DMS53 treated with DMSO at 0.1 percent for 48 hours (cell line): ENCODE results near the gene TNFAIP6.

ENCODE experiments used
- DNase-seq: peaks from one replicate; lab custom pipeline; 2025; ENCODE audit not compliant: unreplicated experiment; lab: John Stamatoyannopoulos, UW

Gene TNFAIP6

DNA sequence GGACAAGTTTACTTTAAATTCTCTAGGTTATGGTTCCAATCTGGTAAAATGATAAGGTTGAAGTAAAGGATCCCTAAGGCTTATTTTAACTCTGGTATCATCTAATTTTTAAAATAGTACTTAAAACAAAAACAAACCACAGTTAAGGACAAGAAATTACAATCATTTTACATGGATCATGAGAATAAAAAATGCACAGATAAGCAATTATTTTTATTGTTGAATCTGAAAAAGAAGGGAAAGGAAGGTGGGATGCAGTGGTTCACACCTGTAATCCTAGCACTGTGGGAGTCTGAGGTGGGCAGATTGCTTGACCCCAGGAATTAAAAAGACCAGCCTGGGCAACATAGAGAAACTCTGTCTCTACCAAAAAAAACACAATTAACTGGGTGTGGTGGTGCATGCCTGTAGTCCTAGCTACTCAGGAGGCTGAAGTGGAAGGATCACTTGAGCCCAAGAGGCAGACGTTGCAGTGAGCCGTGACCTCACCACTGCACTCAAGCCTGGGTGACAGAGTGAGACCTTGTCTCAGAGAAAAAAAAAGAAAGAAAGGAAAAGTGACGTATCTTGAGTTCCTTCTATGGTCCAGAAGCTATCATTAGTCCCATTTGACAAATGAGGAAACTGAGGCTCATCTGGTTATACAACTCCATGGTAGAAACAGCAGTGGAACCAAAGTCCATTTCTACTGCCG, 2.5 kb downstream of the TNFAIP6 start:
- no peak for DNase-seq

DNA sequence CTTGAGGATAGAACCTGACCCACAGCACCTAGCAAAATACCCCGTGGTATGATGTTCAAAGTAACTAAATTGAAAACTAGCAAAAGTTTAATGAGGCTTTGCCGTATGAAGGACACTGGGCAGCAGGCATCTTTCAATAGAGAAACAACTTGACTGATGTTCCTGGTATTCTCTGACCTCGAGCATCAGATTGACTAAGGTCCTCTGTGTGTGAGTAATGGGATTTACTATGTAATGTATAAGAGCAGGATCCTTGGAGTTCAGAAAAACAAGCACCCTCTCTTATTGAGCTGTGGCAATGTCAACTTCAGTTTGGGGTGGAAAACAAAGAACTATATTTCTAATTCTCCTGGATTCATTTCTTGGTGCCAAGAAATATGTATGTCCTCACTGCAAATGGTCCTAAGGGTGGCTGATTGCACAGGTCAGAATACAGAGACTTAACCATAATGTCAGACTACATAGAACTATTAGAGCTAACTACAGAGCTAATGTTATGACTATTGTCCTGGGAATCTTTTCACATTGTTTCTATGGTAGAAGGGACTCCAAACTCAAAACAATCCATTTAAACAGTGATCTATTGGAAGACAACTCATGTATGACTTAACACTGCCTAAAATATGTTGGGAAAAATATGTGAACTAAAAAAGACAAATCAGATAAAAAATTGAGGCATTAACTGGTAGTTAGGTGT, 4.4 kb downstream of the TNFAIP6 start:
- DNase-seq: no peak

DNA sequence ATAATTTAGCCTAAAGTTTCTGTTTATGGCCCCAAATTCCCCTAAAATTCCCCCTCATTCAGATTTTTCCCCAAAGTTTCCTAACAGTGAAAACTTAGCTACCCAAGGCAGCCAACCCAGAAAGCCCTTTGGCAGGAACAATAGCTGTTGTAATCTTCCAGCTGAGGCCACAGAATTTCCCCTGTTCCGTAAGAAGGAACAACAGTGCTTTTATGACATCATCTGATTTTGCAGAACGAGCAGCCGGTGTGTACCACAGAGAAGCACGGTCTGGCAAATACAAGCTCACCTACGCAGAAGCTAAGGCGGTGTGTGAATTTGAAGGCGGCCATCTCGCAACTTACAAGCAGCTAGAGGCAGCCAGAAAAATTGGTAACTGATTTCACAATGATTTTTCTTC, 6.3 kb downstream of the TNFAIP6 start:
- no peak for DNase-seq

DNA sequence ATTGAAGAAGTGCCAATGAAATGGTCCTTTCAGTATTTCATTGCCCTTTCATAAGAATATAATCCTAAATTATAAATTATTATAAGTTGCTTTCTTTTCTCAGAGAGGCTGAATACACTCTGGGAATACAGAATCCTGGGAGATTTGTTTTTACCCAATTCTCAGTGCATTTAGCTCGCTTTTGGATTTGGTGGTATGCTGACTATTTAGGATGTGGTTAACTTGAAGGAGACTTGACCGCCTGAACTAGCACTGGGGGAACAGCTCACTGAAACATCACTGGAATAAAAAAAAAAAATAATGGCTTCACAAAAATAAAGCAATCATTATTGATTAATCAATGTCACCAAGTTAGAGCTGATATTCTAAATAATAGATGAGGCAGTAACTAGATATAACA, 10.2 kb downstream of the TNFAIP6 start:
- DNase-seq: no peak

DNA sequence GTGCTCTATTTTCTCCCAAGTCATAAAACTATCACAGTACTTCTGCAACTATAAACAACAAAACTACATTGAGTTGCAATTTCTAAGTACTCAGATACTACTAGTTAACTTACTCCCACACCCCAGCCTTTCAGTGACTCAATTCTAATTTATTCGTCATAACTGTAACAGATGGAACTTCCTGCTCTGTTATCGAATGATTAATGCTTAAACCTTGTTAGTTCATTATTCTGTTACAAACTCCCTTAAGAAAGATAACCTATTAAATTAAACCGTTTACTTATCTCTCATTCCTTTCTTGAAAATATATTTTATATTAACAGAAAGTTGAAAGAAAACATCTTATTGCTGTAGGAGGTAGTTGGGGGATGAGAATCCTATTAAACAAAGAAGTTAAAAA, 17.0 kb downstream of the TNFAIP6 start:
- no peak for DNase-seq

DNA sequence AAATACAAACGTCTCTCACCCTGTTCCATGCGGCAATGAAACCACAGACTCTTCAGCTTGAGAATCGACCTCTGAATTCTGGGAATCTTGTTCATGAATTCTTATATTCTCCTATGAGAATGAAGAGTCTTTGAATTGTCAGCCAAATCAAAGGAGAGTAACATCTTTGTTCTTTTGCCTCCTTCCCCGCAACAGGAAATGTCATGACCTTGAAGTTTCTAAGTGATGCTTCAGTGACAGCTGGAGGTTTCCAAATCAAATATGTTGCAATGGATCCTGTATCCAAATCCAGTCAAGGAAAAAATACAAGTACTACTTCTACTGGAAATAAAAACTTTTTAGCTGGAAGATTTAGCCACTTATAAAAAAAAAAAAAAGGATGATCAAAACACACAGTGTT, 21.8 kb downstream of the TNFAIP6 start:
- DNase-seq: no peak

DNA sequence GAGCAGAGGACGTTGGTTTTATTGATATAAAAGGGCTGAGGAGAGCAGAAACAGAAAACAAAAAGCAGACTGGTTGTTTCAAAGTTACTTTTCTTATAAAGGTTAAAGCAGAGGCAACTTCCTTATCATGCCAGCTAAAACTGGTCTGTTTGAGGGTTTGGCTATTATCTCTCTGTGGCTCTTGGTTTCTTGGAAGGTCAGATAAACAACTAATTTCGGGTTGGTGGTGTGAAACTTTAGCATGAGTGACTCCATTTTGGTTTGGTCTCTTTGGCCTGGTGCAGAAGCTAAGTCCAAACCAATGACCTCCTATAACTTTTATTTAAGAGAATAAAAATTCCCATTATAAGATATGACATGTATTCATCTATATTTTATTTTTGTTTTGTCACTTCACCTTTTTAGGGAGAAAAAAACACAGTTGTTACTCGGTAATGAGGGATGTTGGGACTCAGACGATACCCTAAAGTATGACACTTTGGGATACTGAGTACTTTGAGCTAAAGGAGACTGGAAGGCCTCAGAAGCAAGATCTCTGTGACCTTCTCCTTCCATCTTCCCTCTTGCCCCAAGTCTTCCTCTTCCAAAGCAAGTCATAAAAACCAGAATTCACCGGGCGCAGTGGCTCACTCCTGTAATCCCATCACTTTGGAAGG, 23.3 kb downstream of the TNFAIP6 start:
- DNase-seq: no peak

DNA sequence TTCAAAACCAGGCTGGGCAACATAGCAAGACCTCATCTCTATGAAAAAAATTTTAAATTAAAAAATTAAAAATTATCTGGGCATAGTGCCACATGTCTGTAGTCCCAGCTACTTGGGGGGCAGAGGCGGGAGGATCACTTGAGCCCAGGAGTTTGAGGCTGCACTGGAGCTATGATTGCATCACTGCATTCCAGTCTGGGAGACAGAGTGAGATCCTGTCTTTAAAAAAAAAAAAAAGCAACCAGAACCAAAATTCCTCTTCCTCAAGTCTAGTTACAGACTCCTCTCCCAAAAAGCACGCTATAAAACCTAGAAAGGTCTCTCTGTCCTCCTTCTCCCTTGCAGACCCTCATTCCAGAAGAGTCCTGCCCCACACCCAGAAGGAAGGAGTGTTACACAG, 23.9 kb downstream of the TNFAIP6 start:
- no peak for DNase-seq

DNA sequence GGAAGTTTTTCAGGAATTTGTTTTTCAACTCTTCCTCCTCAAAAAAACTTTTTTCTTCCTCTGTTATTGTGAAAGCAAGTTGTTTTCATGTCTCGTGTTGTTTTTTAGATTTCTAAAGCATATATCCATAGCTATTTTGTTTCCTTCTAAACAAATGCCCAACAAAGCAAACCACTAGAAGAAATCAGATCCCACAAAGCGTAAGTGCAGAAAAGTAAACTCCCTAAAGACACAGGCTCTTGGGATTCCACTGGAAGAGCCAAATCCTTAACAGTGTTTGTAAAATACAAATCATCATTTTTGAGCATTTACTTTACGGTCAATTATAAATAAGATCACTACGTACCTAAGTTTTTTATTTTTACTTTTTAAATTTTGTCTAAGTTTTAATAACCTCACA, 30.6 kb downstream of the TNFAIP6 start:
- no peak for DNase-seq

DNA sequence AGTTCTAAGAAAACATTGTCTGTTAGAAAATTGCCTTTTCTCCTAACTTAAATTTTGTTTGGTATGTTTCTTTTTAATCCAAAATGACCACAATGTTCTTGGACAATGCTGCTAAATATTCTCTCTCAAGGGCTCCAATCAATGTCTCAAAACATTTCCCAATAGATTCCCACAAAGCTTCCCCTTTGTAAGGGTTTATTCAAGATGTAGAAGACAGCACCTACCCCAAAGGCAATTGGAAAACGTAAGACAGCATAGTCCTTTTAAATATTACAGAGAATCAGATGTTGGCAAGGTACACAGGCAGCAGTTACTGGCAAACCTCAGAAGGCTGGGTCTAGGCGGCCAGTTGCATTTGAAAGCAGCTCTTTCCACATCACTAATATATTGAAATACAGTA, 34.0 kb downstream of the TNFAIP6 start:
- no peak for DNase-seq

DNA sequence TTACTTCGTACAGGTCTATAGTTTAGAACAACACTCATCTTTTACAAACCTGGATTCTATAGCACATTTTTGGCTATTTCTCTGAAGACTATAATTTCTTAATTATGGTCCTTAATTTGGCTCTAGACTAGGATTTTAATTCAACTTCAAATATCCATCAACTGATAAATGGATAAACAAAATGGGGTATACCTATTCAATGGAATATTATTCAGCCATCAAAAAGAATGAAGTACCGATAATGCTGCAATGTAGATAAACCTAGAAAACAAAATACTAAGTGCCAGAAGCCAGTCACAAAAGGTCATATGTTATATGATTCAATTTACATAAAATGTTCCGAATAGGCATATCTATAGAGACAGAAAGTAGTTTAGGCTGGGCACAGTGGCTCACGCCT, 37.1 kb downstream of the TNFAIP6 start:
- no peak for DNase-seq

DNA sequence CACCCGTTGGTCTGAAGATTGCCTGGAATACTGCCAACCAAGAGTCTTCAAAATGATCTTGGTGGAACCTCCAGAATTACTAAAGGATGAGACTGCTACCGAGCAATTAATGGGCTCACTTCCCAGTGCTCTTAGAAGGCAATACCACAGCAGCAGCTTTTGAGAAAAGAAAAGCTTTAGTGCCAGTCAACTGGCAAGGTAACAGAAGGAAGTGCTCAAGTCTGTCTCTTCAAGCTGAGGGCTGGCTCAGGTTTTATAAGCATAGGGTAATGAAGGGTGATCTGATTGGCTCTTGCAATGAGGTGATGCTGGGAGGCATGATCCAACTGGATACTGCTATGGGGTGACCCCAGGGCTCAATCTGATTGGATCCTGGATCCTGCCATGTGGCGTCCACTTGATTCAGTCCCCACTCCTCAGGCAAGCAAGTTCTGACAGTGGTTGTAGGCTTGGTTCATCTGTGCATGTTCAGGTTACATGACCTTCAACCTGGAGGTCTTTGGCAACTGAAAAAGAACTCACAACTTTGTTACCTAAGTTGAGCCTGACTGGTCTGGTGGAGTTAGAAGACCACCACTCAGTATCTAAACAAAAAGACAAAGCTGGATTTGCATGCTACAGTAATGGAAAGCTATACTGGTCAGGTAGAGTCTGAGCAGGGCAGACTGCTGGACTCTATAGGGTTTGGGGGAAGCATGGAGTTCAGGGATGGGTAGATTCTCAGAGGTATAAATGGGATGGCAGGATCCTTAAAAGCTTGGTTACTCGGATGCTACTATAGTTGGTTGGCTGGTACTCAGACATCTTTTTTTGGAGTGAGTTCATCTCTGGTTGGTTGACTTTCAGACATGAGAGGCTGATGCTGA, 38.4 kb downstream of the TNFAIP6 start:
- DNase-seq: no peak

DNA sequence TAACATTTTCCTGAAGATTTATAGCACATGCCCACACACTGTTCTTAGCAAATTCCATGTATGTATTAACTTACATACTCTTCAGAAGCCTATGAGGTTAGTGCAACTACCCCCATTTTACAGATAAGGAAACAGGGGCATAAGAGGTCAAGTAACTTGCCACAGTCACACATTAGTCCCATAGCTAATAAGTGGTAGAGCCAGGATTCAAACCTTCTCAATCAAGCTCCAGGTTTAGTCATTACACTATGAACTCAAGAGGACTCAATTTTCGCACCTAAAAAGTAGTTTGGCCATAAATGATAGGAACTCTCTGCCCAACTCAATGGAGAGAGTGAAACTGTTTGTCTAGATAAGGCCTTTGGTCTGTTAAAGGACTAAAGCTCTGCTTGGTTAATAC, 42.6 kb downstream of the TNFAIP6 start:
- DNase-seq: no peak

DNA sequence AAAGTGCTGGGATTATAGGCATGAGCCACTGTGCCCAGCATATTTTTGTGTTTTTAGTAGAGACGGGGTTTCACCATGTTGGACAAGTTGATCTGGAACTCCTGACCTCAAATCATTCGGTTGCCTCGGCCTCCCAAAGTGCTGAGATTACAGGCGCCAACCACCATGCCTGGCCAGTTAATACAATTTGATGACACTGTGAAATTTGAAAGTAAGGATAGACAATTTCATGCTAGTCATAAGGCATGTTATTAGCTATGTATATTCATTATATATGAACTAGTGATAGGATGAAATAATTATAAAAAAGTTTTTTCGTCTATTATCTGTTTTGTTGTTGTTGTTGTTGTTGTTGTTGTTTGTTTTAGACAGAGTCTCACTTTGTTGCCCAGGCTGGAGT, 43.8 kb downstream of the TNFAIP6 start:
- no peak for DNase-seq

DNA sequence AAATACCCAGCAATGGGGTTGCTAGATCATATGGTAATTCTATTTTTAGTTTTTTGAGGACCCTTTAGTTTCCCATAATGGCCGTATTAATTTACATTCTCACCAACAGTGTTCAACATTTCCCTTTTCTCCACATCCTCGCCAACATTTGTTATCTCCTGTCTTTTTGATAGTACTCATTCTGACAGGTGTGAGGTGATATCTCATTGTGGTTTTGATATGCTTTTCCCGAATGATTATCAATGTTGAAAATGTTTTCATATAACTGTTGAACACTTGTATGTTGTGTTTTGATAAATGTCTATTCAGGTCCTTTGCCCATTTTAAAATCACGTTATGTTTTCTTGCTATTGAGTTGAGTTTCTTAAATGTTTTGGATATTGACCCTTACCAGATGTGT, 46.5 kb downstream of the TNFAIP6 start:
- no peak for DNase-seq

DNA sequence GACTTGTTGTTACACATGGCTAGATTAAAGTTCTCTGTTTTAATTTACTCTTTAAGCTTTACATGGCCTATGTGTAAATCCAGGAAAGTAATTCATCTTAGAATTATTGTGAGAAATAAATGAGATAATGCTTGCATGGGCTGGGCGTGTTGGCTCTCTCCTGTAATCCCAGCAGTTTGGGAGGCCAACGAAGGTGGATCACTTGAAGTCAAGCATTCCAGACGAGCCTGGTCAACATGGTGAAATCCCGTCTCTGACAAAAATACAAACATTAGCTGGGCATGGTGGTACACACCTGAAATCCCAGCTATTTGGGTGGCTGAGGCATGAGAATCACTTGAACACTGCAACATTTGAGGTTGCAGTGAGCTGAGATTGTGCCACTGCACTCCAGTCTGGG, 48.0 kb downstream of the TNFAIP6 start:
- no peak for DNase-seq

DNA sequence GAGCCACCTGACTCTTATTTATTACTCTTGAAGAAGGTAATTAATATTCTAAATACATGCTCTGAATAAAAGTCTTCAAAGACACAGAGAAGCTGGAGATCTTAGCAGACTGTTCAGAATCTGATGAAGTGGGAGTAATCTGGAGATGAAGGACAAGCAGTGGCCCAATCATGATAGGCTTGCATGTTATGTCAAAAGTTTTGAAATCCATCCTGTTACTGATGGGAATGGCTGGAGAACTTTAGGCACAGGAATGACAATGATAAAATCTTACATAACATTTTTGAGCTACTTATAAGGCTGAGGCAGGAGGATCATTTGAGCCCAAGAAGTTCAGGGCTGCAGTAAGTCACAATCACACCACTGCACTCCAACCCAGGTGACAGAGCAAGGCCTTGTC, 49.9 kb downstream of the TNFAIP6 start:
- DNase-seq: no peak

DNA sequence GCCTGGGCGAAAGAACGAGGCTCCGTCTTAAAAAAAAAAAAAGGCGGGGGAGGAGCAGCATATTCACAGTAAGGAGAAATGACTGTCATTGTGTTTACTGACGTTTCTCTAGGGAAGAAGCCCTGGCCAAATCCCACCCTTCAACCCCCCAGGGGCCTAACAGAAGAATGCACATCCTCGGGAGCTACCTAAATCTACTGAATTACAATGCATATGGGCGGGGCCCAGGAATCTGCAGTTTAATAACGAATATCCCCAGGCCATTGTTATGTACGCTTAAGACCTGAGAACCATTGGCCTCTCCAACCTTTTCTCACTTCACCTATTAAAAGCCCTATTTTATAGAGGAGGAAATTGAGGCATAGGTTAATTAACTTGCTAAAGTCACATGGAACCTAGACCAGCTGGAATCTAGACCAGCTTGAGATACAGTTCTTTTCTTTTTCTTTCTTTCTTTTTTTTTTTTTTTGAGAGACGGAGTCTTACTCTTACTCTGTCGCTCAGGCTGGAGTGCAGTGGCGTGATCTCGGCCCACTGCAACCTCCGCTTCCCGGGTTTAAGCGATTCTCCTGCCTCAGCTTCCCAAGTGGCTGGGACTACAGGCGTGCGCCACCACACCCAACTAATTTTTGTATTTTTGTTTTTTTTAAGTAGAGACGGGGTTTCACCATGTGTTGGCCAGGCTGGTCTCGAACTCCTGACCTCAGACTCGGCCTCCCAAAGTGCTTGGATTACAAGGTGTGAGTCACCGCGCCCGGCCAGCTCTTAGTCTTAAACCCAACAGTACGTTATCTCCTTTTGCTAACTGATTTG, 51.6 kb downstream of the TNFAIP6 start:
- no peak for DNase-seq

DNA sequence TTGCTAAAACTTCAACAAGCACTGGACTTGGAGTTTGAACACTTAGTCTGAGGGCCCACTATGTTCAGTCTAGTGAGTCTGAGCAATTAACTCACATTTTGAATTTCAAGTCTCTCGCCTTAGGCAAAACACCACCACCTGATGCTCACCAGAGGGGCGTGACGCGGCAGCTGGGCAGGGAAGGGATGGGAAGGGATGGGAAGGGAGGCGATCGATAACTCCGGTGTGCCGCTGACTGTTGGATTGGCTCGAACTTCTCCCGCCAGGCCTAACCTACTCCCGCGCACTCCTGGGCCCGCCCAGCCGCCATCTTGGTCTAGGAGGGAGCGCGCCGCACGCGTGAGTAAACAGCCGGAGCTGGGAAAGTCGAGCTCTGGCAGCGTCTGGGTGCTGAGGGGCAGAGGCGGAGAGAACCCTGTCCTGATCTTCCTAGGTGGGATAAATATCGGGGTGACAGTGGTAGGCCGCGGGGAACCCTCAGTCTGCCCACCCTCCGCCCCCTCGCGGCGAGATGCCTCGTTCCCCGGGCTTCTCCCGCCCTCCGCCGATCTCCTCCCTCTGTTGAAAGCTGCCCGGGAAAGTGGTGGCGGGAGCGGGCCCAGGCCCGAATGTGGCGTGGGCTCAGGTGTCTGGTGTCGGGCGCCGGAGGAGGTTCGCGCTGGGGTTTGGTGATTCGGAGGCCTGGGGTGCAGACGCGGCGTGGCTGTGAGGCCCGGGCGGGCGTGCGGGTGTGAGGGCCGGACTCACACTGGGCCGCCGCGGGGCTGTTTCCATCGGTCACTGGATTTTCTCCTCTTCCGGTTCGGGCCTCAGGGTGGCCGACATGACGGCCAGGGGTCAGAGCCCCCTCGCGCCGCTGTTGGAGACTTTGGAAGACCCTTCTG, 52.5 kb downstream of the TNFAIP6 start, which contains the start of gene RIF1:
TSS of gene RIF1 (plus strand) at position 302 of the 884 bp plus-strand sequence. CDS start at position 824, 522 bp downstream.
- DNase-seq: peak; percentile 18

DNA sequence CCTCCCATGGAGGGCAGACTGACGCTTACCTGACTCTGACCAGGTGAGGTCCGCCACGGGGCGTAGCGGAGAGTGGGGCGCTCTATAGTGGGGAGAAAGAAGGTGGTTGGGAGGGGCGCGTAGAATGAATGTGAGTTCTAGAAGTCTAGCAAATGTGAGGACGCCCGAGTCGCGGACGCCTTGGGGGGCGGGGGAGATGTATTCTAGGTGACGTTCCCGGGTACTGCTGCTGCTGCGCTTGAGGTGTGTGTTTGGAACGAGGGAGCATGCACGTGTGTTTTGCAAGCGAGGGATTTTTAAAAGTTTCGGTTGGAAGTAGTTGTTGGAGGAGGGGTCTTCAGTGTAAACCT, 53.1 kb downstream of the TNFAIP6 start:
- DNase-seq: no peak
